ENCODE data around the gene GRIA3. TPM values are rescaled to one million over a fixed set of nuclear protein-coding genes. Genes with fewer than 3 reads are reported as not detected.

Gene GRIA3
- total RNA-seq, 2 experiments from 2014 or later = 0.39 to 0.54 TPM

- no peaks in the 10 kb centered on the region for H3K27me3 Mint-ChIP-seq
- no peak overlapping the region for H3K4me3 Mint-ChIP-seq
- H3K27ac Mint-ChIP-seq = no peak overlapping the region
- no peaks in the 10 kb centered on the region for H3K4me1 Mint-ChIP-seq
- DNase-seq (no peak), ATAC-seq (ENCODE audit: low read depth) (no peak)
- H3K9me3 Mint-ChIP-seq = peaks cover 1% of the 10 kb centered on the region
- no peaks in the 10 kb centered on the region for H3K36me3 Mint-ChIP-seq
- POLR2A ChIA-PET = no interaction called here
Observed at GRCh38 chrX:123313486-123313885, 129.4 kb downstream of the GRIA3 start.

DNA sequence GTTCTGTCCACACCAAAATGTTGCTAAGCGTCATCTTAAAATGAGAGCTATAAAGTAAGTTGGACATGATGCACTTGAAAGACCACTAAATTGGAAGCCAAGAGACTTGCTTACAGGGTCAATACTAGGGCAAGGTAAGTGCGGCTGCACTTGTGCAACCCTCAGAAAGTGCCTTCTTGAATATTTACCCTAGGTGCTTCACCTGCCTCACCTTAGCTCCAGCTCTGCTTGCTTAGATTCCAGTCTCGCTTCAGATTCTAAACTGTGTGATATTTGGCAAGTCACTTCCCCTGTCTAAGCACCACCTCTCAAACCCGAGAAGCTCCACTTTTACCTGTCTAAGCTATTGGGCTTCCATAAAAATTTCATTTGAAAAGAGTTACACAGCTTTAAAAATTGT lies 136.5 kb downstream of the GRIA3 start:
- Mint-ChIP-seq H3K36me3 (no peaks in the 10 kb centered on the region), H3K4me3 (no peak overlapping the region), H3K27ac (no peak overlapping the region), H3K4me1 (no peaks in the 10 kb centered on the region), H3K27me3 (no peaks in the 10 kb centered on the region), H3K9me3 (peaks cover 1% of the 10 kb centered on the region)
- POLR2A ChIA-PET = no interaction called here
- DNase-seq (no peak), ATAC-seq (ENCODE audit: low read depth) (no peak)

DNA sequence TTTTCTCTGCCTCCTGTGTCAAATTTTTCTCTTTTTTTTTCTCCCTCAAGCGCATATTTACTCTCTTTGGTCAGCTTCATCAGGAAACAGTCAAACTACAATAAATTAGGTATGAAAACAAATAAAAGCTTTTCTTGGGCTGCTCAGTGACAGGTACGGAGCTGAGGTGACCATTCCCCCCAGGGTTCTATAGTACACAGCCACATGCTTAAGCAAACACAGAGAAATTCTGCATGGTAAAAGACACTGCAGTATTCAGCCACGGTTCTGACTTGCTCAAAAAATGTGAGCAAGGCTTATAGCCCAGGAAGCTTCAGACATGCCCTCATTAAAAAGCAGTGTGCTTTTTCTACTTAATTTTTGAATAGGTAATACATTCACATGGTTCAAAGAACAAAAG lies 138.5 kb downstream of the GRIA3 start:
- Mint-ChIP-seq H3K27me3 (no peaks in the 10 kb centered on the region), H3K9me3 (no peaks in the 10 kb centered on the region), H3K4me1 (no peaks in the 10 kb centered on the region), H3K27ac (no peak overlapping the region), H3K36me3 (no peaks in the 10 kb centered on the region), H3K4me3 (no peak overlapping the region)
- POLR2A ChIA-PET = no interaction called here
- ATAC-seq (ENCODE audit: low read depth) = no peak
- DNase-seq = no peak

DNA sequence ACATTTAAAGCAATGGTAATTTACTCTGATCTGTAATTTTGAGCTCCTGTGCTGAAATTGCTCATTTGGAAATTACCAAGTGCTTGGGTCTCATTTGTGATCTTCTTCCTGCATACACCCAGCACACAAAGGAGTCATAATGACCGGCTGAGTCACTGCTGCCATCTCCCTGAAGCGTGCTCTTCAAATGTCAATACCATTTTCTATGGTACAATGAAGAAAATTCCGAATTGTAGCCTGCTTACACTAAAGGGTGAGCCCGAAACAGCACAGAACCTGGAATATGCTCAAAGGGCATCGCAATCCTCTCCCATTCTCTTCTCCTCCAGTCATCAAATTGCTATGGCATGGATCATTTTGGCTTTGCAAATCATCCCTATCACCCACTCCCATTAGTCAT lies 140.5 kb downstream of the GRIA3 start:
- ATAC-seq (ENCODE audit: low read depth) (no peak), DNase-seq (no peak)
- no peak overlapping the region for H3K4me3 Mint-ChIP-seq
- no peaks in the 10 kb centered on the region for H3K36me3 Mint-ChIP-seq
- H3K4me1 Mint-ChIP-seq = no peaks in the 10 kb centered on the region
- H3K9me3 Mint-ChIP-seq = no peaks in the 10 kb centered on the region
- POLR2A ChIA-PET = no interaction called here
- no peaks in the 10 kb centered on the region for H3K27me3 Mint-ChIP-seq
- no peak overlapping the region for H3K27ac Mint-ChIP-seq

DNA sequence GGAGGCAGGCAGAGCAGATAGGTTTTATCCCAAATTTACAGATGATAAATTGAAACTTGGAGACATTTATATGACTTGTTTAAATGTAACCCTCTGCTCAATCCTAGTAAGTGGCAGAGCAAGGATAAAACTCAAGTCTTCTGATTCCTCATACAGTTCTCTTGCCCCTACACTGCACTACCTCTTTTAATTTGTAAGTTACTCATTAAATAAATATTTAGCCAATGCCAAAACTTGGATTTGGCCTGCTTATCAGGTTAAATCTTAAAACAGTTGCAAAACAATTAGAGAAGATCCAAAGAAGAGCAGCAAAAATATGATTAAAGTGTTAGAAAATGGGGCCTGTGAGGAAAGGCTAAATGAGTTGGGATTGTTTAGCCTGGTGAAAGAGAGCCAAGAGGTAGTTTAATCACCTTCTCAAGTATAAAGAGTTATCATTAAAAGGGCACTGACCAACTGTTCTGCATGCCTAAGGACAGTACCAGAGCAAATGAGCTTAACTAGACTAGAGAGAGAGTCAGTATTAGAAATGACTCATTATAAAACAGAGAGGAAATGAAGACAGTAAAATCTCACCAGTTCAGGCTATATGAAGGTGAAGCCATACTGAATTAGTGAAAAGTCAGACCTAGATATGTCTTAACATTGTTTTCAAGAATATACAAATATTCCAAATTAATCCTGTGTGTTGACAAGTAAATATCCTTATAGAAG lies 146.3 kb downstream of the GRIA3 start:
- Mint-ChIP-seq H3K4me1 (no peaks in the 10 kb centered on the region), H3K27me3 (no peaks in the 10 kb centered on the region), H3K36me3 (no peaks in the 10 kb centered on the region), H3K9me3 (no peaks in the 10 kb centered on the region), H3K27ac (no peak overlapping the region), H3K4me3 (no peak overlapping the region)
- POLR2A ChIA-PET = no interaction called here
- DNase-seq (no peak), ATAC-seq (ENCODE audit: low read depth) (no peak)

- no peaks in the 10 kb centered on the region for H3K9me3 Mint-ChIP-seq
- H3K27me3 Mint-ChIP-seq = no peaks in the 10 kb centered on the region
- no peak for DNase-seq
- no peak overlapping the region for H3K4me3 Mint-ChIP-seq
- POLR2A ChIA-PET = no interaction called here
- no peak overlapping the region for H3K27ac Mint-ChIP-seq
- ATAC-seq (ENCODE audit: low read depth) = no peak
- no peaks in the 10 kb centered on the region for H3K4me1 Mint-ChIP-seq
- no peaks in the 10 kb centered on the region for H3K36me3 Mint-ChIP-seq
Observed at GRCh38 chrX:123331349-123331748, 147.3 kb downstream of the GRIA3 start.

GRCh38 chrX:123331859-123332258 lies 147.8 kb downstream of the GRIA3 start:
- Mint-ChIP-seq H3K9me3 (no peaks in the 10 kb centered on the region), H3K4me1 (no peaks in the 10 kb centered on the region), H3K36me3 (no peaks in the 10 kb centered on the region), H3K4me3 (no peak overlapping the region), H3K27me3 (no peaks in the 10 kb centered on the region), H3K27ac (no peak overlapping the region)
- ATAC-seq (ENCODE audit: low read depth) = no peak
- POLR2A ChIA-PET = no interaction called here
- no peak for DNase-seq

- Mint-ChIP-seq H3K36me3 (no peaks in the 10 kb centered on the region), H3K27me3 (no peaks in the 10 kb centered on the region), H3K4me1 (no peaks in the 10 kb centered on the region), H3K9me3 (no peaks in the 10 kb centered on the region), H3K4me3 (no peak overlapping the region), H3K27ac (no peak overlapping the region)
- DNase-seq = no peak
- no peak for ATAC-seq (ENCODE audit: low read depth)
- POLR2A ChIA-PET = no interaction called here
Observed at GRCh38 chrX:123336666-123337065, 152.6 kb downstream of the GRIA3 start.

- Mint-ChIP-seq H3K4me1 (no peaks in the 10 kb centered on the region), H3K9me3 (no peaks in the 10 kb centered on the region), H3K36me3 (no peaks in the 10 kb centered on the region), H3K27ac (no peak overlapping the region), H3K4me3 (no peak overlapping the region), H3K27me3 (no peaks in the 10 kb centered on the region)
- no peak for ATAC-seq (ENCODE audit: low read depth)
- DNase-seq = no peak
- POLR2A ChIA-PET = no interaction called here
Observed at GRCh38 chrX:123337886-123338639, 154.0 kb downstream of the GRIA3 start.

DNA sequence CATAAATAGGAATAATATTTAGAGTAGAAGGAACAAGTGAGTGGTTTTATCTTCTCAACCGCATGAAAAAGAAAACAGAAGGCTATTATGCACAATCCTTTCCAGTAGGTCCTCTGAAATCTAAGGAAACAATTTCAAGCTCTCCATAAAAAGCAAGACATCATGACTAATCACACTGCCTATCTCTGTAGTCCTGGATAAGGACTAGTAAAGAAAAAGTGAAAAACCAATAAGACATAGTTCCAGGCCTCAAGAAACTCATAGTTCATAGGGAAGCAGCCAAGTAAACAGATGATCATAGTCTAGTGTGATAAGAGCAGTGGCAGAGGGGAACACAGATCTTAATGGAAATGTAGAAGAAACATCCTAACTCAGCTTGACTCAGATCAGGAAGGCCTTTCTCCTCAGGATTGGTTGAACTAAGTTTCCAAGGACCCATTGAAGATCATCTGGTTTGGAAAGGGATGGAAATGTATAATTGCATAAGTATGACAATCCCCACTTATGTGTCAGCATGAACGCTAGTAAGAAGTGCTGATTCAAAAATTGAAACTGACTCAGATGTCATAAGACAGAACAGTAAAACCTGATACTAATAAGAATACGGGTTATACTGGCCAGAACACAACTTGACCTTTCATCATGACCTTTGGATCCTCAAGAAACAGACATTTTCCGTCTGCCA lies 155.3 kb downstream of the GRIA3 start:
- ATAC-seq (ENCODE audit: low read depth) (no peak), DNase-seq (no peak)
- POLR2A ChIA-PET = no interaction called here
- Mint-ChIP-seq H3K27me3 (no peaks in the 10 kb centered on the region), H3K4me1 (no peaks in the 10 kb centered on the region), H3K4me3 (no peak overlapping the region), H3K27ac (no peak overlapping the region), H3K36me3 (no peaks in the 10 kb centered on the region), H3K9me3 (no peaks in the 10 kb centered on the region)

DNA sequence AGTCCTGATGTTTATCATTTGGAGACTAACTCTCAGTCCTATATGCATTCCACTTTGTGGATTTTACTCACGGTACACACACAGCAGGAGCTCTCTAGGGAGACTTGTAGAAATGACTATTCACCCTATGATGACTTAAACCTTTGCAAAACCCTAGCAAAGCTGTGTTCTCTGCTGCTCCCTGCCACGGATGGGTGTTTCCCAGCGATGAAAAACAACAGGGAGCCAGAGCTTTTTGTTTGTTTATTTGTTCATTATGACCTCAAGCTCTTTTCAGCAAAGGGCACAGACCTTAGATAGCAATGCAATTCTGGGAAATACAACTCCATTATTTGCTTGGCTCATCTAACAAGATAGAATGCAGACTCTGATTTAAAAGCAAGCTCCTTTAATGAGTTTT lies 156.6 kb downstream of the GRIA3 start:
- POLR2A ChIA-PET = no interaction called here

DNA sequence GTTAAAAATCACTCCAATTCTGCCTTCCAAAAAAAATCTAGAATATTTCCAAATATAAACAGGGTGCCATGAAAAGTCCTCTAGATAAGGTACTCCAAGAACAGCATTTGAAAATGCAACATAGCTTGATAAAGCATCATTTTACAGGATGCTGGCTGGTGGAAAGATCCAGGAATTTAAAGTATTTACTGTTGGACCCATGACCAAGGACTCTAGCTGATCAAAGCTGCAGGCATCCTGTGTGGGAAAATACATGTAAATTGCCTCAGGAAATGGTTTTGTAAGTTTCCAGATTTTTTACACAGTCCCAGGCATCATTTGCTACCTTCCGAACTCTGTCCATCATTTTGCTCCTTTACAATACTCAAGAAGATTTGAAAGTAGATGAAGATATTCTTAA lies 164.4 kb downstream of the GRIA3 start:
- DNase-seq = no peak
- Mint-ChIP-seq H3K4me1 (no peaks in the 10 kb centered on the region), H3K9me3 (no peaks in the 10 kb centered on the region), H3K36me3 (no peaks in the 10 kb centered on the region), H3K27me3 (no peaks in the 10 kb centered on the region), H3K4me3 (no peak overlapping the region), H3K27ac (no peak overlapping the region)
- POLR2A ChIA-PET = no interaction called here
- ATAC-seq (ENCODE audit: low read depth) = no peak

More for the DNA sequence above, 156.6 kb downstream of the GRIA3 start:
- DNase-seq = no peak
- Mint-ChIP-seq H3K4me3 (no peak overlapping the region), H3K27ac (no peak overlapping the region), H3K36me3 (no peaks in the 10 kb centered on the region), H3K27me3 (no peaks in the 10 kb centered on the region), H3K4me1 (no peaks in the 10 kb centered on the region), H3K9me3 (no peaks in the 10 kb centered on the region)
- no peak for ATAC-seq (ENCODE audit: low read depth)

DNA sequence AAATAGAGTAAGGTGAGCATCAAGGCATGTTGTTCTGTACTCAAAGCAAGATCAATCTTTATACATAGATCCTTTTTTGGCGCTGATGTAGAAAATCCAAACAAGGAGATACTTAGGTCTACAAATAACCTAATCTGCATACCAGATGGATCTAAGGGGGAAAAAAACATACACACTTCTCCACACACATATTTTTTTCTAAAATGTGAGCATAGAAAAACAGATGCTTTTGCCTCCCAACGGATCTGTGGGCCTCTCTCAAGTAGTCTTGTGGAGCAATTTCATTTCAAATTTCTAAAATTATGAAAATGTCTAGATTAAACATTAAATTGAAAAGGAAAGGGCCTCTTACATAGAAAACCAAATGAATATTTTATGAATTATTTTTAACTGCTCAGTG lies 166.1 kb downstream of the GRIA3 start:
- POLR2A ChIA-PET = no interaction called here
- Mint-ChIP-seq H3K9me3 (no peaks in the 10 kb centered on the region), H3K27ac (no peak overlapping the region), H3K4me1 (no peaks in the 10 kb centered on the region), H3K36me3 (no peaks in the 10 kb centered on the region), H3K27me3 (no peaks in the 10 kb centered on the region), H3K4me3 (no peak overlapping the region)
- DNase-seq (no peak), ATAC-seq (ENCODE audit: low read depth) (no peak)

DNA sequence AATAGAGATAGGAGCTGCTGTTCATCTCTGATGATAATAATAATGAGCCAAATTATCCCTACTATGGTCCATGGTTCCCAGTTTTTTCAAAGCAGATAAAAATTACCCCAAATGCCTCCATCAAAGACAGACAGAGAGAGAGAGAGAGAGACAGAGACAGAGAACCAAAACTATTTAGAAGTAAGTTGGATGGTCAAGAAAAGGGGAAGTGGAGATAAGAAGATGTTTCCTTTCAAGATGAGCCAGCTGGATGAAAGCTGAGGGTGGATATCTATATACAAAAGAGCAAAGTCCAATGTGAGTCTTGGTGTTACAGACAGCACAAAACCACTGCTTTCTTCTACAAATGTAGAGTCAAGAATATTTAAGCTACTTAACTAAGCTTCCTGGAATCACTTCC lies 173.9 kb downstream of the GRIA3 start:
- Mint-ChIP-seq H3K27ac (no peak overlapping the region), H3K9me3 (no peaks in the 10 kb centered on the region), H3K4me1 (no peaks in the 10 kb centered on the region), H3K4me3 (no peak overlapping the region), H3K27me3 (peaks cover 2% of the 10 kb centered on the region), H3K36me3 (no peaks in the 10 kb centered on the region)
- DNase-seq = no peak
- POLR2A ChIA-PET = no interaction called here
- no peak for ATAC-seq (ENCODE audit: low read depth)

Data from activated naive CD8-positive, alpha-beta T cell treated with anti-CD3 and anti-CD28 coated beads, Interleukin-2, amount 10 ng/mL, durations not matched to agents 7 days and 5 days (primary cell).